GM19240 (cell line): ENCODE measurements around the gene BIRC3.
"Not testable (repeated sequence)": the region's sequence is repeated elsewhere in the genome, so short reads cannot be mapped to it uniquely, and the experiment has no call there.

Experiments used
- DNase-seq: peaks from one replicate; pipeline ENCODE4 v3.0.0; 2011; ENCODE audit warnings: low spot score; ENCODE audit not compliant: insufficient read length

Gene BIRC3

GRCh38 chr11:102295045-102295444 lies 22.2 kb upstream of the BIRC3 start:
- DNase-seq = no peak

GRCh38 chr11:102296757-102297156 lies 20.5 kb upstream of the BIRC3 start:
- not testable (repeated sequence) for DNase-seq

- DNase-seq = not testable (repeated sequence)
These were observed 16.4 kb upstream of the BIRC3 start for GRCh38 chr11:102300837-102301236.

- DNase-seq = no peak
These were observed 15.0 kb upstream of the BIRC3 start for GRCh38 chr11:102302241-102302640.

- no peak for DNase-seq
These were observed 12.6 kb upstream of the BIRC3 start for GRCh38 chr11:102304686-102305085.

GRCh38 chr11:102305352-102306047 lies 11.8 kb upstream of the BIRC3 start:
- DNase-seq = no peak

GRCh38 chr11:102306048-102306597 lies 11.2 kb upstream of the BIRC3 start:
- DNase-seq = no peak

- no peak for DNase-seq
These were observed 10.2 kb upstream of the BIRC3 start for GRCh38 chr11:102306817-102307726.

GRCh38 chr11:102307727-102308038 lies 9.6 kb upstream of the BIRC3 start:
- no peak for DNase-seq

- no peak for DNase-seq
These were observed 7.4 kb upstream of the BIRC3 start for GRCh38 chr11:102309621-102310541.

GRCh38 chr11:102312667-102313066 lies 4.6 kb upstream of the BIRC3 start:
- no peak for DNase-seq

GRCh38 chr11:102313238-102313940 lies 3.9 kb upstream of the BIRC3 start:
- DNase-seq = no peak

- no peak for DNase-seq
These were observed 2.5 kb upstream of the BIRC3 start for GRCh38 chr11:102314784-102315183.

- no peak for DNase-seq
These were observed 859 bp upstream of the BIRC3 start for GRCh38 chr11:102316346-102316904.

GRCh38 chr11:102317768-102318103 lies 452 bp downstream of the BIRC3 start:
- DNase-seq = no peak

GRCh38 chr11:102318469-102318868 lies 1.2 kb downstream of the BIRC3 start:
- DNase-seq = no peak

GRCh38 chr11:102319544-102319943 lies 2.3 kb downstream of the BIRC3 start:
- DNase-seq = no peak

GRCh38 chr11:102320188-102320587 lies 2.9 kb downstream of the BIRC3 start:
- DNase-seq = no peak

GRCh38 chr11:102320679-102321078 lies 3.4 kb downstream of the BIRC3 start:
- DNase-seq = no peak

- no peak for DNase-seq
These were observed 5.3 kb downstream of the BIRC3 start for GRCh38 chr11:102322560-102322959.
